BJ (cell line): ENCODE data around the gene KCNJ1. TPM values are rescaled to one million over a fixed set of nuclear protein-coding genes. Genes with fewer than 3 reads are reported as not detected.

Source experiments
- CTCF ChIA-PET: fragments of 350-600 bp; formaldehyde crosslinking; extraction: SDS; loops from one replicate; lab custom pipeline; 2021; ENCODE audit warnings: antibody characterized with exemption, inconsistent platforms; lab: Yijun Ruan, JAX
- POLR2A ChIA-PET: fragments of 300-600 bp; sonication (Branson Sonifier 250); formaldehyde crosslinking; extraction: SDS; loops from one replicate; lab custom pipeline; 2021; ENCODE audit warnings: antibody characterized with exemption; lab: Charles Lee
- DNase-seq: peaks from one replicate; pipeline ENCODE4 v3.0.0-alpha.2; 2011; ENCODE audit warnings: low read depth
- H3K27me3 ChIP-seq: 2 replicates; pipeline ENCODE4 v1.6.0; 2011; ENCODE audit warnings: low read length; ENCODE audit not compliant: control insufficient read depth, insufficient read depth
- H3K36me3 ChIP-seq: 2 replicates; pipeline ENCODE4 v1.5.1; 2011; ENCODE audit warnings: low read length; ENCODE audit not compliant: control insufficient read depth, insufficient read depth
- H3K4me3 ChIP-seq: 2 replicates; pipeline ENCODE4 v1.5.1; 2011; ENCODE audit warnings: low read depth, mild to moderate bottlenecking, control low read depth, low read length
- polyA plus RNA-seq: library from polyadenylated mRNA; depleted of rRNA; stranded (reverse); fragments of >200 nt; gene quantifications from 2 replicates; pipeline ENCODE4 v1.2.3, GENCODE V29; 2011
- TF ChIP-seq, protein P1 (sequence below): IDR thresholded peaks from 2 replicates; pipeline ENCODE4 v1.5.1; 2011; ENCODE audit warnings: low read depth, mild to moderate bottlenecking, control low read depth, inconsistent platforms, low read length, moderate library complexity; ENCODE audit not compliant: insufficient read depth

KCNJ1 gene
- polyA plus RNA-seq, 1 experiment = not detected

GRCh38 chr11:128889657-128890213 lies 22.6 kb upstream of the KCNJ1 start:
- Histone ChIP-seq H3K4me3 (no peak overlapping the region), H3K36me3 (no peaks in the 10 kb centered on the region), H3K27me3 (peaks cover 32% of the 10 kb centered on the region)
- TF ChIP-seq, protein P1, sequence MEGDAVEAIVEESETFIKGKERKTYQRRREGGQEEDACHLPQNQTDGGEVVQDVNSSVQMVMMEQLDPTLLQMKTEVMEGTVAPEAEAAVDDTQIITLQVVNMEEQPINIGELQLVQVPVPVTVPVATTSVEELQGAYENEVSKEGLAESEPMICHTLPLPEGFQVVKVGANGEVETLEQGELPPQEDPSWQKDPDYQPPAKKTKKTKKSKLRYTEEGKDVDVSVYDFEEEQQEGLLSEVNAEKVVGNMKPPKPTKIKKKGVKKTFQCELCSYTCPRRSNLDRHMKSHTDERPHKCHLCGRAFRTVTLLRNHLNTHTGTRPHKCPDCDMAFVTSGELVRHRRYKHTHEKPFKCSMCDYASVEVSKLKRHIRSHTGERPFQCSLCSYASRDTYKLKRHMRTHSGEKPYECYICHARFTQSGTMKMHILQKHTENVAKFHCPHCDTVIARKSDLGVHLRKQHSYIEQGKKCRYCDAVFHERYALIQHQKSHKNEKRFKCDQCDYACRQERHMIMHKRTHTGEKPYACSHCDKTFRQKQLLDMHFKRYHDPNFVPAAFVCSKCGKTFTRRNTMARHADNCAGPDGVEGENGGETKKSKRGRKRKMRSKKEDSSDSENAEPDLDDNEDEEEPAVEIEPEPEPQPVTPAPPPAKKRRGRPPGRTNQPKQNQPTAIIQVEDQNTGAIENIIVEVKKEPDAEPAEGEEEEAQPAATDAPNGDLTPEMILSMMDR = no peak
- CTCF ChIA-PET = interaction anchor here (1.0 to 11.0 kb wide), 3 partner anchors 10 to 67 kb away, joined by 5 to 253 read pairs (median 23); no protein-coding TSS in a partner anchor
- POLR2A ChIA-PET = interaction anchor here (0.8 kb wide), 1 partner anchor 67 kb away, joined by 3 read pairs; no protein-coding TSS in a partner anchor
- DNase-seq = no peak

- Histone ChIP-seq H3K36me3 (no peaks in the 10 kb centered on the region), H3K4me3 (no peak overlapping the region), H3K27me3 (peaks cover 33% of the 10 kb centered on the region)
- no peak for DNase-seq
- CTCF ChIA-PET = interaction anchor here (1.0 to 11.0 kb wide), 3 partner anchors 15 to 68 kb away, joined by 5 to 253 read pairs (median 6); no protein-coding TSS in a partner anchor
- TF ChIP-seq, protein P1 = no peak
- POLR2A ChIA-PET = no interaction called here
These were observed 21.2 kb upstream of the KCNJ1 start for GRCh38 chr11:128888034-128888985.

DNA sequence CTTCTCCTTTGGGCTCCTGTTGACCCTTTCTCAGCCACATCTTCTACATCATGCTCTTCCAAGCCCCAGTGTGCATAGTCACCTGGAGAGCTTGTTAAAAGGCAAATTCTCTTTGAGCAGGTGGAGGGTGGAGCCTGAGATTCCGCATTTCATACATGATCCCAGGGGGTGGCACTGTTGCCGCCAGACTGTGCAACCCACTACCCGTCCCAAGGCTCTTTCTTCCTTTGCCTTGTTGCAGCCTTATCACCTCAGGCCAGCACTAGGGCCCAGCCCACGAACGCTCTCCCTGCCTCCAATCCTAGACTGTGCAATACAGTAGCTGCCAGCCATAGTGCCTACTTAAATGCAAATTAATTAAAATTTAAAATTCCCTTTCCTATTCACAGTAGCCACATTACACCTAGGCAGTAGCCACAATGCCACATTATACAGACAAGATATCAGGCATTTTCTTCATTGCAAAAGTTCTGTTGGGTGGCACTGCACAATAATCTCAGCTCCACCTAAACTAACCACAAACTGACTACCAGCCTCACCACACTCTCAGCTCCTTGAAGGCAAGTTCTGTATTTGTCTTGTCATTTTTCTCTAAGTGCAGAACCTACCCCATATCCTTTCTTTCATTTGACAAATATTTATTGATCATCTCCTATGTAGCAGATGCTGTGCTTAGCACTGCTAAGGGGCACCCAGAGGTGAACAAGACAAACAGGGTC lies 19.5 kb upstream of the KCNJ1 start:
- H3K4me3 ChIP-seq = no peak overlapping the region
- DNase-seq = no peak
- H3K36me3 ChIP-seq = no peaks in the 10 kb centered on the region
- POLR2A ChIA-PET = no interaction called here
- peaks cover 29% of the 10 kb centered on the region for H3K27me3 ChIP-seq
- TF ChIP-seq, protein P1 = peak; percentile 25; the same call in 1 of the 2 replicates
- CTCF ChIA-PET = interaction anchor here (1.0 to 11.0 kb wide), 10 partner anchors 12 to 714 kb away, joined by 3 to 253 read pairs (median 28); partner anchors contain the start of gene TP53AIP1

DNA sequence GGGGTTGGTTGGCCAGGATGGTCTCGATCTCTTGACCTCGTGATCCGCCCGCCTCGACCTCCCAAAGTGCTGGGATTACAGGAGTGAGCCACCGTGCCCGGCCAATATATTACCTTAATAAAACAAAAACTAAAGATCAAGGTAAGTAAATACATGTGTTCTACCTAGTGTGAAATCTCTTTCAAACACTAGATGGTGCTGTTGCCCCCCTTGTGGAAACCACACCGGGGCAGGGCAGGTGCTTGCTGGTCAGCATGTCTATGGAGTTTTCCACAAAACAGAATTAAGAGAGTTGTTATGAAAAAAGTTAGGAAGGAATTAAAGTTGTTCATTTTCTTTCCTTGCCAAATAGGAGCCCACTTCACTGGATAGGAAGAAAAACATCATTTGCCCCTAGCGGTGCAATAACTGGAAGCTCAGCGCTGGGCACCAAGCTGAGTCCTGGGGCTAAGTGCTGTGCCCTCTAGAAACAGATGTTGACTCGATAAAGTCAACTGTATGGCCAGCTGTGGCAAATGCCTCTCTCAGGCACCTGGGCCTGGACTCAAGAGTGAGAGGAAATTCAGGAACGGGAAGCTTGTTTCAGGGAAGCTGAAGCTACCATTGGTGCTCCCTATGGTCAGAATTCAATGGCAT lies 17.7 kb upstream of the KCNJ1 start:
- Histone ChIP-seq H3K36me3 (no peaks in the 10 kb centered on the region), H3K4me3 (no peak overlapping the region), H3K27me3 (peaks cover 26% of the 10 kb centered on the region)
- ChIA-PET CTCF (interaction anchor here (0.6 to 11.0 kb wide), 32 partner anchors 8 to 734 kb away, joined by 3 to 253 read pairs (median 5); partner anchors contain the start of gene TP53AIP1), POLR2A (interaction anchor here (0.8 kb wide), 1 partner anchor 72 kb away, joined by 3 read pairs; no protein-coding TSS in a partner anchor)
- peak; percentile 14 for DNase-seq
- TF ChIP-seq, protein P1 = peak; percentile 77
